WERI-Rb-1 (cell line): ENCODE data around the gene CD48.
A peak's percentile ranks its signal among the peaks of the same experiment; 100 is the strongest.

Experiments
- DNase-seq: peaks from one replicate; pipeline ENCODE4 v3.0.0-alpha.2; 2020
- H3K27ac ChIP-seq: fragments of 250-450 bp; sonication (Bioruptor Pico); 2 replicates; pipeline ENCODE4 v1.5.1; 2020; ENCODE audit warnings: mild to moderate bottlenecking, moderate library complexity
- H3K27me3 ChIP-seq: fragments of 250-450 bp; sonication (Bioruptor Pico); 2 replicates; pipeline ENCODE4 v1.5.1; 2021; ENCODE audit warnings: mild to moderate bottlenecking, low read depth, moderate library complexity; ENCODE audit not compliant: insufficient read depth, severe bottlenecking
- H3K36me3 ChIP-seq: fragments of 250-450 bp; sonication (Bioruptor Pico); 2 replicates; pipeline ENCODE4 v1.5.1; 2020; ENCODE audit warnings: mild to moderate bottlenecking, moderate library complexity
- H3K4me3 ChIP-seq: 2 replicates; pipeline ENCODE4 v1.5.1; 2011; ENCODE audit warnings: low read depth, mild to moderate bottlenecking, control low read depth, low read length
- H3K9me3 ChIP-seq: fragments of 250-450 bp; sonication (Bioruptor Pico); 2 replicates; pipeline ENCODE4 v1.5.1; 2021; ENCODE audit warnings: mild to moderate bottlenecking, moderate library complexity; ENCODE audit not compliant: severe bottlenecking
- TF ChIP-seq, protein P1 (sequence below): IDR thresholded peaks from 2 replicates; pipeline ENCODE4 v1.5.1; 2011; ENCODE audit warnings: low read depth, mild to moderate bottlenecking, control low read depth, inconsistent platforms, low read length

CD48 gene

DNA sequence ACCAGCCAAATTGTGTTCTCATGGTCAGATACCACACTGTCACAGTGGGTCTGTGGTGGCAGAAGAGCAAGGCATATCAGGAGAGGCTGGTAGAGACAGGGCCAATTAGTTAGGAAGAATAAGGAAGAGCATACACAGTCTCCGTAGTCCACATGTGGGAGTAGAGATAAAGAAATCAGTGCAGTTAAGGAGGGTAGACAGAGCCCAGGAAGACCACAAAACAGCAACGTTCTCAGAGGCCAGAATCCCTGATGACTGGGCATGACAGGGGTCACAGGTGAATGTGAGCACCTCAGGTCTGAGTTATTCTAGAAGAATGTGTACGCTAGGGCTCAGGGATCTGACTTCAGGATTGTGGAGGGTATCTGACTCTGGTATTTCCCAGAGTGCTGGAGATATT, 31.7 kb downstream of the CD48 start:
- no peaks in the 10 kb centered on the region for H3K36me3 ChIP-seq
- H3K27ac ChIP-seq: no peak overlapping the region
- H3K9me3 ChIP-seq: no peaks in the 10 kb centered on the region
- H3K27me3 ChIP-seq: peaks cover 90% of the 10 kb centered on the region
- TF ChIP-seq, protein P1, sequence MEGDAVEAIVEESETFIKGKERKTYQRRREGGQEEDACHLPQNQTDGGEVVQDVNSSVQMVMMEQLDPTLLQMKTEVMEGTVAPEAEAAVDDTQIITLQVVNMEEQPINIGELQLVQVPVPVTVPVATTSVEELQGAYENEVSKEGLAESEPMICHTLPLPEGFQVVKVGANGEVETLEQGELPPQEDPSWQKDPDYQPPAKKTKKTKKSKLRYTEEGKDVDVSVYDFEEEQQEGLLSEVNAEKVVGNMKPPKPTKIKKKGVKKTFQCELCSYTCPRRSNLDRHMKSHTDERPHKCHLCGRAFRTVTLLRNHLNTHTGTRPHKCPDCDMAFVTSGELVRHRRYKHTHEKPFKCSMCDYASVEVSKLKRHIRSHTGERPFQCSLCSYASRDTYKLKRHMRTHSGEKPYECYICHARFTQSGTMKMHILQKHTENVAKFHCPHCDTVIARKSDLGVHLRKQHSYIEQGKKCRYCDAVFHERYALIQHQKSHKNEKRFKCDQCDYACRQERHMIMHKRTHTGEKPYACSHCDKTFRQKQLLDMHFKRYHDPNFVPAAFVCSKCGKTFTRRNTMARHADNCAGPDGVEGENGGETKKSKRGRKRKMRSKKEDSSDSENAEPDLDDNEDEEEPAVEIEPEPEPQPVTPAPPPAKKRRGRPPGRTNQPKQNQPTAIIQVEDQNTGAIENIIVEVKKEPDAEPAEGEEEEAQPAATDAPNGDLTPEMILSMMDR: no peak
- DNase-seq: no peak
- H3K4me3 ChIP-seq: no peak overlapping the region

DNA sequence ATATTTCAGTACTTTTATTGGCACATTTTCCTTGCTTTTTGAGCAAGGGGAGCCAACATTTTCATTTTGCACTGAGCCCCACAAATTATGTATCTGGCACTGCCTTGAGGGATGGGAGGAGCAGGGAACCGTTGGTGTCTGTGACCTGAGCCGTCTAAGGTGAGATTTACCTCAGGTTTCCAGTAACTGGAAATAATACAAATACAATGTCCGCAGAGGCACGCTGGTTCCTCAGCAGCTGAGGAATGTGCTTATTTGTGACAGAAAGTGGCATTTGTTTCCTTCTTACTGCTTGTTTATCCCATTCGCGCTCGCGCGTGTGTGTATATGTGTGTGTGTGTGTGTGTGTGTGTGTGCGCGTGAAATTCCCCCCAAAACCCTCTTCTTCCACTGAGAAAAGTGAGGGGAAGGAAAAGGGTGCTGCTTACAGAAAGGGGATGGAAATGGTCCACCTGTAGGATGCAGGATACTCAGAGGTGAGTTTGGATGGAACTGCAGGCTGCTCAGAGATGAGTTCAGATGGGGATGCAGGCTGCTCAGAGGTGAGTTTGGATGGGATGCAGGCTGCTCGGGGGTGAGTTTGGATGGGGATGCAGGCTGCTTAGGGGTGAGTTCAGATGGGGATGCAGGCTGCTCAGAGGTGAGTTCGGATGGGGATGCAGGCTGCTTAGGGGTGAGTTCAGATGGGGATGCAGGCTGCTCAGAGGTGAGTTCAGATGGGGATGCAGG, 34.6 kb downstream of the CD48 start:
- H3K4me3 ChIP-seq: no peak overlapping the region
- H3K27ac ChIP-seq: no peak overlapping the region
- H3K36me3 ChIP-seq: no peaks in the 10 kb centered on the region
- no peaks in the 10 kb centered on the region for H3K9me3 ChIP-seq
- TF ChIP-seq, protein P1: no peak
- no peak for DNase-seq
- H3K27me3 ChIP-seq: peaks cover 97% of the 10 kb centered on the region

DNA sequence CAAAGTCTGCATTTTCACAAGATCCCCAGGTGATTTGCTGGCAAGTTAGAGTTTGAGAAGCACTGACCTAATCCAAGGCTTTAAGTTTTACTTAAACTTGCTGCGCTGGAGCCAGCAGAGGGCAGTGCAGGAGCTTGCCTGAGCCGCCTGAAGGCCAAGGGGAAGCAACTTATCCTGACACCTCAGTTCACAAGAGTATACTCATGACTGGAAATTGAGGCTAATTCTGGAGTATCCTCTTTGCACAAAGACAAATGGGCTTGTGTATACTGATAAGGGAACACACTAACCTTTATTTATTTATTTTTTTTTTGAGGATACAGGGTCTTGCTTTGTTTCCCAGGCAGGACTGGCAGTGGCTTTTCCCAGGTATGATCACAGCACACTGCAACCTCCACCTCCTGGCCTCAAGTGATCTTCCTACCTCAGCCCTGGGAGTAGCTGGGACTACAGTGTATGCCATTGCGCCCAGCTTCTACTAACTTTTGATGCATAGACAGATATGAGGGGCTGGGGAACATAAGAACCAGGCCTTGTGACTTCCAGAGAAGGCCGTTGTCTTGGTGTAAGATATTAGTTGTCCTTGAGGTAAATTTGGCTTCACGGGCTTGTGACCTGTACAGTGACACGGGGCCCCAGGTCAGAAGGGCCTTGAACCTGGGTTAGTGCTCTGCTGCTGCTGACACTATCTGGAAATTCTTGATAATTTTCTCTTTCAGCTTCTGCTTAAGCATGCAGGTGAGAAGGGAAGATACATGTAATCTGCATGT, 35.8 kb downstream of the CD48 start:
- peak; percentile 73 for DNase-seq
- TF ChIP-seq, protein P1: peak; percentile 95
- no peak overlapping the region for H3K27ac ChIP-seq

DNA sequence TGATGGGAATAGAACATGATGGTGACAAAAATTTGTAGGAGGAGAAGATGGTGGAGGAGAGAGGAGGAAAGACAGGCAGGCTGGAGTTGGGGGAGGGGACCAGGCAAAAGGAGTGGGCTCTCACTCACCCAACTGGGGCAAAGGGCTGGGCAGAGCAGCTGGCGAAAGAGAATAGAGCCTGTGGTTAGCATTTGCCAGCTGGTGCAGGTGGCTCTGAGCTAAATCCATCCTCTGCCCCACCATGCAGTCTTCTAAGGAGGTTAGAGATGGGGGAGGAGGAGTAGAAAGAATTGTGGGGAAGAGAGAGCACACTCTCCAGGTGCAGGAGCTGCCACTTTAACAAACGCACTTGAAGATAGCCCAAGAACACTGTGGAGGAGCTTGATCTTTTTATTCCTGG, 37.2 kb downstream of the CD48 start:
- DNase-seq: no peak
- H3K27me3 ChIP-seq: peaks cover 90% of the 10 kb centered on the region
- no peaks in the 10 kb centered on the region for H3K36me3 ChIP-seq
- no peak overlapping the region for H3K4me3 ChIP-seq
- TF ChIP-seq, protein P1: no peak
- H3K27ac ChIP-seq: no peak overlapping the region
- no peaks in the 10 kb centered on the region for H3K9me3 ChIP-seq

More for the DNA sequence above, 35.8 kb downstream of the CD48 start:
- peaks cover 97% of the 10 kb centered on the region for H3K27me3 ChIP-seq
- H3K36me3 ChIP-seq: no peaks in the 10 kb centered on the region
- H3K9me3 ChIP-seq: no peaks in the 10 kb centered on the region
- no peak overlapping the region for H3K4me3 ChIP-seq

DNA sequence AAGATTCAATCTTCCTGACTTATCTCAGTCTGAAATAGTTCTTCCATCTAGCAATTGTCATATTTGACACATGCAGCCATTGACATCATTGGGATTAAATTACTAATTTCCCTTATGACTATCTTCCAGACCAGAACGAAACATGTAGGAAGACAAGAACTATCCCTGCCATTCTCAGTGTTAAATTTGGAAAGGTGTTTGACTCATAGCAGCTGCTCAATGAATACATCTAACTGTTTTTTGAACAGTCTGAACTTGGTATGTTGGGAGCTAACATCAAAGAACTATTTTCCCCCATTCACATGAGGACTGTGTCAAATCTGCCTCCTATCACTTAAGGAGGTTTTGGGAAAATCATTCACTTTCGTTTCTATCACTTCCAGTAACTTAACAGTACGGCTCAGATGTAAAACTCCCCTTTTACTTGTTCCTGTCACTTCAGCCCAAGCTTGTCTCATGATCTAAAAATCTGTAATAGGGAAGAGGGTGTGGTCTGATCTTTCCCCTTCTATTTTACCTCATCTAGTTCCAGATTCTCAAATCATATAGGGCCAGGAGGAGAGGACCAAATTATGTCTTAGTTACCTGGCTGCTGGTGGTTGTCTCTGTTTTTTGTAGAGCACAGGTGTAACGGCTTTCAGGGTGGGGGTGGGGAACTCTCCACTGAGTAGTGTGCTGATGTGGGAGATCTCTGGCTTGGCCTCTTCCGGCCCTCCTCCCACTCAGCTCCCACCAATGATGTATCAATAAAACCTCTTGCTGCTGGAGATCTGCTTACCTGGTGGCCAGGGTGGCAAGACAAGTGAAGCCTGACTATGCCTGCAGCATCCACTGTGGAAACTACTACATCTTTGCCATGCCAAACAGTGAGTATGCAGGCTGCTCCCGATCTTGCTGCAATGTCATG, 38.6 kb downstream of the CD48 start:
- Histone ChIP-seq H3K4me3 (no peak overlapping the region), H3K36me3 (no peaks in the 10 kb centered on the region), H3K27ac (no peak overlapping the region), H3K27me3 (peaks cover 86% of the 10 kb centered on the region), H3K9me3 (no peaks in the 10 kb centered on the region)
- no peak for DNase-seq
- TF ChIP-seq, protein P1: no peak
